Astrocyte of the cerebellum (primary cell): Measurements from ENCODE around the gene ZNF358.

Experiments used
- DNase-seq: peaks from one replicate; pipeline ENCODE4 v3.0.0-alpha.2; 2011; ENCODE audit warnings: low read depth
- H3K4me3 ChIP-seq: 2 replicates; pipeline ENCODE4 v1.5.1; 2011; ENCODE audit warnings: mild to moderate bottlenecking, low read depth, low read length, moderate library complexity
- in situ Hi-C: cut with HindIII; loops from 2 replicates; pipeline ENCODE4 v1.10.0; 2017; ENCODE audit warnings: low sequenced_read_pairs
- TF ChIP-seq, protein P1 (sequence below): IDR thresholded peaks from 2 replicates; pipeline ENCODE4 v1.5.1; 2012; ENCODE audit warnings: low read length, low read depth, moderate library complexity, mild to moderate bottlenecking; ENCODE audit errors: missing control alignments

The ZNF358 gene

DNA sequence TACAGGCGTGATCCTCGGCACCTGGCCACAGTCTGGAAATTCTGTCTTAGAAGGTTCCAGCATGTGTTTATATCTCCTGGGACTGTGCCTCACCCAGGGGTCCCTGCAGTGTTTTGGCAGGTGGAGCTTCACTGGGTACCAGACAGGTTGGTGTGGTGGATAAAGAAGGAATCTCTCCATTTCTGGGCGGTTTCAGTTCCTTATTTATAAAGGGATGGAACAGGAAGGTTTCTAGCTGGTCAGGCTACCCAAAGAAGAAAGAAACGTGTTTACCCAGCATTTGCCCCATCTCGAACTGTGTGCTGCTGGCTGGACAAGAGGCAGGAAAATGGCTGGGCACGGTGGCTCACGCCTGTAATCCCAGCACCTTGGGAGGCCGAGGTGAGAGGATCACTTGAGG is 29.4 kb downstream of the ZNF358 start:
- in situ Hi-C loops = no loop called here
- DNase-seq = no peak
- H3K4me3 ChIP-seq = no peak overlapping the region
- TF ChIP-seq, protein P1, sequence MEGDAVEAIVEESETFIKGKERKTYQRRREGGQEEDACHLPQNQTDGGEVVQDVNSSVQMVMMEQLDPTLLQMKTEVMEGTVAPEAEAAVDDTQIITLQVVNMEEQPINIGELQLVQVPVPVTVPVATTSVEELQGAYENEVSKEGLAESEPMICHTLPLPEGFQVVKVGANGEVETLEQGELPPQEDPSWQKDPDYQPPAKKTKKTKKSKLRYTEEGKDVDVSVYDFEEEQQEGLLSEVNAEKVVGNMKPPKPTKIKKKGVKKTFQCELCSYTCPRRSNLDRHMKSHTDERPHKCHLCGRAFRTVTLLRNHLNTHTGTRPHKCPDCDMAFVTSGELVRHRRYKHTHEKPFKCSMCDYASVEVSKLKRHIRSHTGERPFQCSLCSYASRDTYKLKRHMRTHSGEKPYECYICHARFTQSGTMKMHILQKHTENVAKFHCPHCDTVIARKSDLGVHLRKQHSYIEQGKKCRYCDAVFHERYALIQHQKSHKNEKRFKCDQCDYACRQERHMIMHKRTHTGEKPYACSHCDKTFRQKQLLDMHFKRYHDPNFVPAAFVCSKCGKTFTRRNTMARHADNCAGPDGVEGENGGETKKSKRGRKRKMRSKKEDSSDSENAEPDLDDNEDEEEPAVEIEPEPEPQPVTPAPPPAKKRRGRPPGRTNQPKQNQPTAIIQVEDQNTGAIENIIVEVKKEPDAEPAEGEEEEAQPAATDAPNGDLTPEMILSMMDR = no peak

DNA sequence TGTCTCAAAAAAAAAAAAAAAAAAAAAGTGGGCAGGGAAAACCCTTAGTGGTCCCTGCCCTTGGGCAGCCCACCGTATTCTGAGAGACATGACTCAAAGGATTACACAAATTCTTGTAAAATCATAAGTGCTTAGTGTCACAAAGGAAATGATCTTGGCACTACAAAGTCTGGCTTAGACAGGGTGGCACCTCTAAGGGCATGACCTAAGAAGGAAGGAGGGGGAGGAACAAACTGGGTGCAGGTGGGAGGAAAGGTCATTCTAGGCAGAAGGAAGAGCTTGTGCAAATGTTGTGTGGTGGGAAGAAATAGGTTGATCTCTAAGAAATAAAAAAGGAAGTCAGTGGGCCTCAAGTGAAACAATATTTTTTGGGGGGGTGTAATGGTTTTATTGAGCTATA is 30.0 kb downstream of the ZNF358 start:
- in situ Hi-C loops = no loop called here
- DNase-seq = no peak
- H3K4me3 ChIP-seq = no peak overlapping the region
- TF ChIP-seq, protein P1 = no peak

DNA sequence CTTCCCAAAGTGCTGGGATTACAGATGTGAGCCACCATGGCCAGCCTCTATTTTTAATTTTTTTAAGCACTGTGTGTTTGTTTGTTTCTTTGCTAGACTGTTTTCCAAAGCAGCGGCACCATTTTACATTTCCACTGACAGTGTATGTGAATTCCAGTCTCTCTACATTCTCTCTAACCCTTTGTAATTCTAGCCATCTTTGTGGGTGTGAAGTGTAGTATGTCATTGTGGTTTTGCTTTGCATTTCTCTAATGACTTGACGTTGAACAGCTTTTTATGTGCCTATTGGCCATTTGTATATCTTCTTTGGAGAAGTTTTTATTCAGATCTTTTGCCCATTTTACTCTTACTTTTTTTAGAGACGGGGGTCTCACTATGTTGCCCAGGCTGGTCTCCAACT is 31.3 kb downstream of the ZNF358 start:
- TF ChIP-seq, protein P1 = no peak
- no peak for DNase-seq
- no peak overlapping the region for H3K4me3 ChIP-seq
- in situ Hi-C loops = no loop called here

DNA sequence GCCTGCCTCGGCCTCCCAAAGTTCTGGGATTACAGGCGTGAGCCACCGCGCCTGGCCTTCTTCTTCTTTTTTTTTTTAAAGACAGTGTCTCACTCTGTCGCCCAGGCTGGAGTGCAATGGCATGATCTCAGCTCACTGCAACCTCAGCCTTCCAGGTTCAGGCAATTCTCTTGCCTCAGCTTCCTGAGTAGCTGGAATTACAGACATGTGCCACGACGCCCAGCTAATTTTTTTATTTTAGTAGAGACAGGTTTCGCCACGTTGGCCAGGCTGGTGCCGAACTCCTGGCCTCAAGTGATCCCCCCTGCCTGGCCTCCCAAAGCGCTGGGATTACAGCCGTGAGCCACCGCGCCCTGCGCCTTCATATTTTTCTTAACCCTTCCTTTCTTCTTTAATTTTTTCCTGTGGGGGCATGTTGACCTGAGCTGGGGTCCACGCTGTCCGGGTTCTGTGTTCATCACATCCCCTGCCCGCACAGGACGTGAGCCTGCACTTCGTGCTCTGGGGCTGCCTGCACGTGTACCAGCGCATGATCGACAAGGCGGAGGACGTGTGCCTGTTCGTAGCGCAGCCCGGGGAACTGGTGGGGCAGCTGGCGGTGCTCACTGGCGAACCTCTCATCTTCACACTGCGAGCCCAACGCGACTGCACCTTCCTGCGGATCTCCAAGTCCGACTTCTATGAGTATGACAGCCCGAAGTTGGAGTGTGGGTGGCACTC is 33.7 kb downstream of the ZNF358 start:
- TF ChIP-seq, protein P1 = no peak
- no peak overlapping the region for H3K4me3 ChIP-seq
- in situ Hi-C loops = no loop called here

DNA sequence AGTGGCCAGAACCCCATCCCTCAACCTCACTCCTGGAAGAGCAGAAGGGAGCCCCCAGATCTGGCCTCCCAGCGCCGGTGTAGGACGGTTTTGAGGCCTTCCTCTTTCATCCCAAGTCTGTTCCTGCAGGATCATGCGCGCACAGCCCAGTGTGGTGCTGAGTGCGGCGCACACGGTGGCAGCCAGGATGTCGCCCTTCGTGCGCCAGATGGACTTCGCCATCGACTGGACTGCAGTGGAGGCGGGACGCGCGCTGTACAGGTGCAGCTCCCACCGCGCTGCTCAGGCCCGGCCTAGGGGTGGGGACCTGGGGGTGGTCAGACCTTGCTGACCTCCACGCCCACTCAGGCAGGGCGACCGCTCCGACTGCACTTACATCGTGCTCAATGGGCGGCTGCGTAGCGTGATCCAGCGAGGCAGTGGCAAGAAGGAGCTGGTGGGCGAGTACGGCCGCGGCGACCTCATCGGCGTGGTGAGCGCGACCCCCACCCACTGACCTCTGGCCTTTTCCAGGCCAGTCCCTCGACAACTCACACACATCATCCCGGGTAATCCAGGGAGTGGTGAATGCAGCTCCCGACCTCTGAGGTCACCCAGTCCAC is 34.4 kb downstream of the ZNF358 start:
- DNase-seq = no peak
- H3K4me3 ChIP-seq = no peak overlapping the region
- in situ Hi-C loops = no loop called here
- TF ChIP-seq, protein P1 = no peak

More for the DNA sequence above, 33.7 kb downstream of the ZNF358 start:
- no peak for DNase-seq

DNA sequence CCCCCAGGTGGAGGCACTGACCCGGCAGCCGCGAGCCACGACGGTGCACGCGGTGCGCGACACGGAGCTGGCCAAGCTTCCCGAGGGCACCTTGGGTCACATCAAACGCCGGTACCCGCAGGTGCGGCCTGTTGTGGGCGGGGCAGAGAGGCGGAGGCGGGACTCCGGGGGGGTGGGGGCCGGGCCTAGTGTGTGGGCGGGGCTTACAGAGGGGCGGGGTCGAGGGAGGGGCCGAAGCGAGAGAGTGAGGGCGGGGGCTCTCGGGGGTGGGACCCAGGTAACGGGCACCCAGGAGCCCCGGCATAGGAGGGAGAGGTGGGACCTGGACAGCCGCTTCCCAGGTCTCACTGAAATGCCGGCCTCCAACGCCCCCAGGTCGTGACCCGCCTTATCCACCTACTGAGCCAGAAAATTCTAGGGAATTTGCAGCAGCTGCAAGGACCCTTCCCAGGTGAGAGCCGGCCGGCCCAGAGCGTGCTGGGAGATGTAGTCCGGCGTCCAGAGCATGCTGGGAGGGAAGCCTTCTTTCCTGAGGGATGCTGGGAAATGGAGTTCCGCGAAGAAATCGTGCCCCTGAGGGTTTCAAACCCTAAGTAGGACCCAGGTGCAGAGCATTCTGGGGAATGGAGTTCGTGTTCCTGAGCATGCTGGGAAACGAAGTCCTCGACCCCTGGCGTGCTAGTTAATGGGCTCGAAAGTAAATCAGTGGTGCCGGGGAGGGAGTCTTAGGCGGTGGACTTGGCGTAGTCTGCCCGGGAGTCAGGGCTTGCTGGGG is 35.3 kb downstream of the ZNF358 start:
- in situ Hi-C loops = no loop called here
- peak overlapping the region; percentile 14 for H3K4me3 ChIP-seq
- TF ChIP-seq, protein P1 = no peak
- DNase-seq = peak; percentile 33
